HEK293 (cell line): ENCODE data around the gene KRT80.

ENCODE experiments used
- CTCF ChIA-PET: fragments of 350-600 bp; formaldehyde crosslinking; extraction: SDS; loops from one replicate; lab custom pipeline; 2021; ENCODE audit warnings: antibody characterized with exemption; lab: Yijun Ruan, JAX
- POLR2A ChIA-PET: fragments of 300-600 bp; formaldehyde crosslinking; extraction: SDS; loops from one replicate; lab custom pipeline; 2020; ENCODE audit warnings: antibody characterized with exemption, inconsistent platforms; lab: Yijun Ruan, JAX
- H3K27ac ChIP-seq: fragments of 200-500 bp; sonication (Bioruptor generic); 2 replicates; pipeline ENCODE4 v1.5.1; 2014; ENCODE audit warnings: low read depth, low read length, control low read depth, inconsistent platforms; ENCODE audit errors: extremely low read depth
- H3K36me3 ChIP-seq, 2 experiments: fragments of 200-500 bp in 1 of 2; sonication (Bioruptor generic) in 1 of 2; 1 replicate in 1 of 2; 2 replicates in 1 of 2; pipeline ENCODE4 v1.5.1; 2014 to 2017; ENCODE audit warnings: inconsistent platforms in 2 of 2, low read length in 2 of 2; ENCODE audit not compliant: control insufficient read depth in 2 of 2, insufficient read depth in 1 of 2
- H3K4me1 ChIP-seq: fragments of 200-500 bp; sonication (Bioruptor generic); 2 replicates; pipeline ENCODE4 v1.5.1; 2014; ENCODE audit warnings: mild to moderate bottlenecking, low read length, inconsistent platforms; ENCODE audit not compliant: control insufficient read depth, insufficient read depth
- H3K4me3 ChIP-seq: 2 replicates; pipeline ENCODE4 v1.5.1; 2011; ENCODE audit warnings: low read depth, mild to moderate bottlenecking, control low read depth, low read length, moderate library complexity
- H3K9me3 ChIP-seq: fragments of 200-500 bp; sonication (Bioruptor generic); 2 replicates; pipeline ENCODE4 v1.5.1; 2014; ENCODE audit warnings: low read depth, low read length, inconsistent platforms; ENCODE audit not compliant: control insufficient read depth, insufficient read depth
- EGR2 ChIP-seq: fragments of 450-650 bp; formaldehyde crosslinking; IDR thresholded peaks from 2 replicates; pipeline ENCODE4 v1.5.1; 2016; ENCODE audit warnings: low read depth, missing biosample characterization, missing genetic modification characterization
- IKZF3 ChIP-seq: fragments of 450-650 bp; IDR thresholded peaks from 2 replicates; pipeline ENCODE4 v1.5.0; 2018; ENCODE audit warnings: missing biosample characterization, mild to moderate bottlenecking, missing genetic modification characterization, moderate library complexity
- ZEB2 ChIP-seq: fragments of 450-650 bp; formaldehyde crosslinking; IDR thresholded peaks from 2 replicates; pipeline ENCODE4 v1.5.1; 2016; ENCODE audit warnings: missing biosample characterization, missing genetic modification characterization
- ZFP37 ChIP-seq: fragments of 450-650 bp; formaldehyde crosslinking; IDR thresholded peaks from 2 replicates; pipeline ENCODE4 v1.5.1; 2016; ENCODE audit warnings: missing biosample characterization, missing genetic modification characterization
- ZNF16 ChIP-seq: fragments of 450-650 bp; formaldehyde crosslinking; IDR thresholded peaks from 2 replicates; pipeline ENCODE4 v1.5.1; 2016; ENCODE audit warnings: low read depth, missing biosample characterization, missing genetic modification characterization
- ZNF2 ChIP-seq: fragments of 450-650 bp; formaldehyde crosslinking; IDR thresholded peaks from 2 replicates; pipeline ENCODE4 v1.5.1; 2016; ENCODE audit warnings: missing biosample characterization, missing genetic modification characterization
- ZNF341 ChIP-seq: fragments of 450-650 bp; formaldehyde crosslinking; IDR thresholded peaks from 2 replicates; pipeline ENCODE4; 2016; ENCODE audit warnings: low read depth, missing biosample characterization, missing genetic modification characterization
- ZNF423 ChIP-seq: fragments of 450-650 bp; formaldehyde crosslinking; IDR thresholded peaks from 2 replicates; pipeline ENCODE4 v1.5.1; 2016; ENCODE audit warnings: missing biosample characterization, missing genetic modification characterization
- ZNF600 ChIP-seq: fragments of 450-650 bp; formaldehyde crosslinking; IDR thresholded peaks from 2 replicates; pipeline ENCODE4 v1.5.1; 2016; ENCODE audit warnings: missing biosample characterization, missing genetic modification characterization
- ZNF654 ChIP-seq: fragments of 450-650 bp; formaldehyde crosslinking; IDR thresholded peaks from 2 replicates; pipeline ENCODE4 v1.5.1; 2016; ENCODE audit warnings: low read depth, missing biosample characterization, missing genetic modification characterization
- ZNF76 ChIP-seq: fragments of 450-650 bp; formaldehyde crosslinking; IDR thresholded peaks from 2 replicates; pipeline ENCODE4; 2016; ENCODE audit warnings: low read depth, missing biosample characterization, missing genetic modification characterization, borderline replicate concordance
- ZNF776 ChIP-seq: fragments of 450-650 bp; formaldehyde crosslinking; IDR thresholded peaks from 2 replicates; pipeline ENCODE4 v1.5.0; 2017; ENCODE audit warnings: missing biosample characterization, missing genetic modification characterization, borderline replicate concordance
- TF ChIP-seq, protein P1 (sequence below): fragments of 450-650 bp; formaldehyde crosslinking; IDR thresholded peaks from 2 replicates; pipeline ENCODE4 v1.5.1; 2016; ENCODE audit warnings: missing biosample characterization, missing genetic modification characterization
- TF ChIP-seq, protein P2 (sequence below): fragments of 450-650 bp; formaldehyde crosslinking; IDR thresholded peaks from 2 replicates; pipeline ENCODE4 v1.5.1; 2016; ENCODE audit warnings: missing biosample characterization, missing genetic modification characterization

Gene KRT80

DNA sequence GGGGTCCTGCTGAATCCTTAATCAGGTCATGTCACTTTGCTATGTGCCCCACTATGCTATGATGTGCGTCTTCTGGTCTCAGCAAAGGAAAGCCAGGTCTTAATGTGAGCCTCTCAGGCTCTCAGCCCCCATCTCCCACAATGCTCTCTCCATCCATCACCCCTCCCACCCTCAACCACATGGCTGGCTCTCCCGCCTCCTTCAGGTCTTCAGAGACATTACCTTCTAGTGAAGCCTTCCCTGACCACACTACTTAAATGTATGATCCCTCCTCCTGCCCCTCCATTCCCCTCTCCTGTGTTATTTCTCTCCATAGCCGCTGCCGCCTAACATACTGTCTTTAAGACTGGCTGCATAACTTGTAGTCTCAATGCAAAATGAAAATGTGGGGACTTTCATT is 50.5 kb downstream of the KRT80 start:
- ChIA-PET POLR2A (no interaction called here), CTCF (interaction anchor here (0.6 to 3.3 kb wide), 7 partner anchors 78 to 840 kb away, joined by 3 to 21 read pairs (median 4); no protein-coding TSS in a partner anchor)
- Histone ChIP-seq H3K4me1 (no peaks in the 10 kb centered on the region; the same call in 1 of the 2 replicates), H3K27ac (no peak overlapping the region), H3K36me3 (no peaks in the 10 kb centered on the region), H3K4me3 (no peak overlapping the region), H3K9me3 (no peaks in the 10 kb centered on the region)
- TF ChIP-seq ZNF423 (no peak), EGR2 (tag by site-specific recombination) (0 out of 2 replicates have a peak, but pooled peaks have one; percentile 19)

DNA sequence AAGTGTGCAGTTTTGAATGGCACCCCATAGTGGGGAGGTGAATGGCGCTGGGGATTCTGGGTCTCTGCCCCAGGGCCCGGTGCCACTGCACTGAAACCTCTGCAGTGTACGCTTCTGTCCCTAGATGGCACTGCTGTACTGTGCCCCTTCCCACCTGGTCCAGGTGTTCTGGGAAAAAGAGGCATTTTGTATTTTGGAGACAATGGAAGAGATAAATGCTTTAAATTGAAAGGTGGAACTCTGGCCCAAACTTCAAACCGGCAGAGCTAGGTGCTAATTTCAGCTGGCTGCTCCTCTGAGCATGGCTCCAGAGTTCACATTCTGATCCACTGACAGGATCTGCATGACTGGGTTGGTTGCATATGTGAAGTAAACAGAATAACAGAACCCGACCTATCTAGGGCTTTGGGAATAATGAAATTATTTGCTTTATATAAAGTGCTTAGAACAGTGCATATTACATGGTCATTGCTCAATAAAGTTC is 52.2 kb downstream of the KRT80 start:
- H3K4me3 ChIP-seq, result no peak overlapping the region
- no peaks in the 10 kb centered on the region; the same call in 1 of the 2 replicates for H3K4me1 ChIP-seq
- ChIA-PET POLR2A (no interaction called here), CTCF (interaction anchor here (0.6 to 3.3 kb wide), 26 partner anchors 8 to 886 kb away, joined by 3 to 21 read pairs (median 4); no protein-coding TSS in a partner anchor)
- no peaks in the 10 kb centered on the region for H3K9me3 ChIP-seq
- H3K36me3 ChIP-seq, result no peaks in the 10 kb centered on the region
- TF ChIP-seq IKZF3 (tag by site-specific recombination) (0 out of 2 replicates have a peak, but pooled peaks have one; percentile 47), ZNF2 (tag by site-specific recombination) (peak; percentile 66; the same call in 1 of the 2 replicates), ZEB2 (tag by site-specific recombination) (peak; percentile 78; the same call in 1 of the 2 replicates), ZNF600 (tag by site-specific recombination) (no peak), ZNF654 (tag by site-specific recombination) (peak; percentile 83), ZNF76 (peak; percentile 53; the same call in 1 of the 2 replicates), ZNF341 (no peak)
- TF ChIP-seq, protein P1, sequence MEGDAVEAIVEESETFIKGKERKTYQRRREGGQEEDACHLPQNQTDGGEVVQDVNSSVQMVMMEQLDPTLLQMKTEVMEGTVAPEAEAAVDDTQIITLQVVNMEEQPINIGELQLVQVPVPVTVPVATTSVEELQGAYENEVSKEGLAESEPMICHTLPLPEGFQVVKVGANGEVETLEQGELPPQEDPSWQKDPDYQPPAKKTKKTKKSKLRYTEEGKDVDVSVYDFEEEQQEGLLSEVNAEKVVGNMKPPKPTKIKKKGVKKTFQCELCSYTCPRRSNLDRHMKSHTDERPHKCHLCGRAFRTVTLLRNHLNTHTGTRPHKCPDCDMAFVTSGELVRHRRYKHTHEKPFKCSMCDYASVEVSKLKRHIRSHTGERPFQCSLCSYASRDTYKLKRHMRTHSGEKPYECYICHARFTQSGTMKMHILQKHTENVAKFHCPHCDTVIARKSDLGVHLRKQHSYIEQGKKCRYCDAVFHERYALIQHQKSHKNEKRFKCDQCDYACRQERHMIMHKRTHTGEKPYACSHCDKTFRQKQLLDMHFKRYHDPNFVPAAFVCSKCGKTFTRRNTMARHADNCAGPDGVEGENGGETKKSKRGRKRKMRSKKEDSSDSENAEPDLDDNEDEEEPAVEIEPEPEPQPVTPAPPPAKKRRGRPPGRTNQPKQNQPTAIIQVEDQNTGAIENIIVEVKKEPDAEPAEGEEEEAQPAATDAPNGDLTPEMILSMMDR (tag by site-specific recombination), result peak; percentile 59
- TF ChIP-seq, protein P2, sequence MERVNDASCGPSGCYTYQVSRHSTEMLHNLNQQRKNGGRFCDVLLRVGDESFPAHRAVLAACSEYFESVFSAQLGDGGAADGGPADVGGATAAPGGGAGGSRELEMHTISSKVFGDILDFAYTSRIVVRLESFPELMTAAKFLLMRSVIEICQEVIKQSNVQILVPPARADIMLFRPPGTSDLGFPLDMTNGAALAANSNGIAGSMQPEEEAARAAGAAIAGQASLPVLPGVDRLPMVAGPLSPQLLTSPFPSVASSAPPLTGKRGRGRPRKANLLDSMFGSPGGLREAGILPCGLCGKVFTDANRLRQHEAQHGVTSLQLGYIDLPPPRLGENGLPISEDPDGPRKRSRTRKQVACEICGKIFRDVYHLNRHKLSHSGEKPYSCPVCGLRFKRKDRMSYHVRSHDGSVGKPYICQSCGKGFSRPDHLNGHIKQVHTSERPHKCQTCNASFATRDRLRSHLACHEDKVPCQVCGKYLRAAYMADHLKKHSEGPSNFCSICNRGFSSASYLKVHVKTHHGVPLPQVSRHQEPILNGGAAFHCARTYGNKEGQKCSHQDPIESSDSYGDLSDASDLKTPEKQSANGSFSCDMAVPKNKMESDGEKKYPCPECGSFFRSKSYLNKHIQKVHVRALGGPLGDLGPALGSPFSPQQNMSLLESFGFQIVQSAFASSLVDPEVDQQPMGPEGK (tag by site-specific recombination), result no peak
- no peak overlapping the region for H3K27ac ChIP-seq

DNA sequence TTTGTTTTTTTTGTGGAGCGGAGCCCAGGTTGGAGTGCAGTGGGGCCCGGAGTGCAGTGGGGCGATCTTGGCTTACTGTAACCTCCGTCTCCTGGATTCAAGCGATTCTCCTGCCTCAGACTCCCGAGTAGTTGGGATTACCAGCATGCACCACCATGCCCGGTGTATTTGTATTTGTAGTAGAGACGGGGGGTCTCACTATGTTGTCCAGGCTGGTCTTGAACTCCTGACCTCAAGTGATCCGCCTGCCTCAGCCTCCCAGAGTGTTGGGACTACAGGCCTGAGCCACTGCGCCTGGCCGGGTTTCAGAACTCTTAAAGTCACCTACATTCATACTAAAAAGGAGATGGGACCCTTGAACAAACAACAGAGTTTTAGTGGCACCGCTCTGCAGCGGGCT is 52.7 kb downstream of the KRT80 start:
- POLR2A ChIA-PET, result no interaction called here

DNA sequence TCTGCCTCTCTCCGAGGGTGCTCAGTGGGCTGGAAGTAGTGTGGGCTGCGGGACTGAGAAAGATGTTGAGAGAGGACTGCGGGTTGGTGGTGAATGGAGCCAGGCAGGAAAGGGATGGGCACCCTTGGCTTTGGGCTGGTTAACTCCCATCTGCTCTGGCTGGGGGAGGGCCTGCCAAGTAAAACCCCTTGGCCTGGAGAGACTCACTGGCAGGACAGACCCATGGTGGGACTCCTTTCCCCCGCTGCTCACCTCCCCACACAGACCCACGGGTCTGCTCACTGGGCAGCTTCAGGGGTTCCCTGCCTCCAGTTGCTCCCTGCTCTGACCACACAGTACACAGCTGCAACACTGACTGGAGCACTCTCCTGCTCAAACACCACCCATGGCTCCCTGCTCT is 54.1 kb downstream of the KRT80 start:
- H3K27ac ChIP-seq, result no peak overlapping the region
- TF ChIP-seq ZNF16 (tag by site-specific recombination) (peak; percentile 53; the same call in 1 of the 2 replicates), ZFP37 (no peak)
- no peak overlapping the region for H3K4me3 ChIP-seq
- CTCF ChIA-PET, result interaction anchor here (0.7 to 1.9 kb wide), 4 partner anchors 8 to 256 kb away, joined by 3 to 8 read pairs (median 5); no protein-coding TSS in a partner anchor
- POLR2A ChIA-PET, result no interaction called here
- no peaks in the 10 kb centered on the region for H3K36me3 ChIP-seq
- H3K4me1 ChIP-seq, result no peaks in the 10 kb centered on the region; the same call in 1 of the 2 replicates
- no peaks in the 10 kb centered on the region for H3K9me3 ChIP-seq

More for the DNA sequence above, 52.7 kb downstream of the KRT80 start:
- H3K4me1 ChIP-seq, result no peaks in the 10 kb centered on the region; the same call in 1 of the 2 replicates
- H3K36me3 ChIP-seq, result no peaks in the 10 kb centered on the region
- H3K27ac ChIP-seq, result no peak overlapping the region
- TF ChIP-seq ZNF776 (tag by site-specific recombination), result no peak
- no peaks in the 10 kb centered on the region for H3K9me3 ChIP-seq
- CTCF ChIA-PET, result interaction anchor here (0.7 to 3.3 kb wide), 16 partner anchors 9 to 842 kb away, joined by 3 to 21 read pairs (median 4); partner anchors contain the start of gene KRT18
- no peak overlapping the region for H3K4me3 ChIP-seq
